K562 (cell line): ENCODE data around the gene EML2.

Experiments used
- CEBPB ChIP-seq: fragments of 450-650 bp; IDR thresholded peaks from 2 replicates; pipeline ENCODE4 v1.6.1; 2016; ENCODE audit warnings: missing genetic modification characterization, missing compliant biosample characterization
- CREB1 ChIP-seq, 2 experiments: sonication (generic) in 1 of 2; formaldehyde crosslinking in 1 of 2; IDR thresholded peaks; 2 replicates each; pipeline versions ENCODE4 v1.6.1 to v1.8.0; 2012 to 2022; ENCODE audit warnings: inconsistent platforms in 1 of 2, mild to moderate bottlenecking in 1 of 2, missing genetic modification reagents in 1 of 2, moderate library complexity in 1 of 2
- JUND ChIP-seq, 2 experiments: IDR thresholded peaks; 2 replicates in 1 of 2; 3 replicates in 1 of 2; pipeline ENCODE4 v1.6.1; 2011; ENCODE audit warnings: borderline replicate concordance in 2 of 2, low read depth in 2 of 2, low read length in 2 of 2, improper control_type of control experiment in 1 of 2, missing biosample characterization in 1 of 2, missing genetic modification characterization in 1 of 2, missing genetic modification reagents in 1 of 2
- NCOA2 ChIP-seq, 2 experiments: fragments of 450-650 bp; IDR thresholded peaks; 2 replicates each; pipeline ENCODE4 v1.6.1; 2018; ENCODE audit warnings: mild to moderate bottlenecking in 2 of 2, moderate library complexity in 1 of 2; ENCODE audit not compliant: partially characterized antibody in 2 of 2
- PHF8 ChIP-seq: fragments of 200-600 bp; sonication (generic); IDR thresholded peaks from 2 replicates; pipeline ENCODE4 v1.6.1; 2012; ENCODE audit warnings: mixed run types, mild to moderate bottlenecking, inconsistent platforms, low read length, moderate library complexity, borderline replicate concordance
- RAD21 ChIP-seq, 2 experiments: fragments of 250-450 bp in 1 of 2; fragments of 450-650 bp in 1 of 2; sonication (Bioruptor Pico) in 1 of 2; formaldehyde crosslinking in 1 of 2; IDR thresholded peaks in 1 of 2; conservative IDR thresholded peaks in 1 of 2; 2 replicates each; pipeline versions ENCODE4 v1.4.0 to v1.8.0; 2020 to 2022; ENCODE audit warnings: mild to moderate bottlenecking in 2 of 2, moderate library complexity in 1 of 2
- TSC22D4 ChIP-seq: fragments of 450-650 bp; IDR thresholded peaks from 2 replicates; pipeline ENCODE4 v1.6.1; 2016; ENCODE audit warnings: missing genetic modification characterization, missing biosample characterization, control low read depth
- TF ChIP-seq, protein P1 (sequence below): IDR thresholded peaks from 2 replicates; pipeline ENCODE4 v1.6.1; 2012; ENCODE audit warnings: low read depth, low read length, improper control_type of control experiment, borderline replicate concordance
- TF ChIP-seq, protein P2 (sequence below): fragments of 450-650 bp; formaldehyde crosslinking; IDR thresholded peaks from 2 replicates; pipeline ENCODE4 v1.4.0; 2020; ENCODE audit warnings: mild to moderate bottlenecking
- TF ChIP-seq, protein P3 (sequence below), 3 experiments: IDR thresholded peaks in 2 of 3; conservative IDR thresholded peaks in 1 of 3; 2 replicates each; pipeline ENCODE4 v1.5.1; 2011 to 2012; ENCODE audit warnings: low read length in 3 of 3, mild to moderate bottlenecking in 3 of 3, control low read depth in 2 of 3, improper control_type of control experiment in 1 of 3, inconsistent platforms in 1 of 3, low read depth in 1 of 3, mixed read lengths in 1 of 3, moderate library complexity in 1 of 3; ENCODE audit not compliant: insufficient read depth in 2 of 3

DNA sequence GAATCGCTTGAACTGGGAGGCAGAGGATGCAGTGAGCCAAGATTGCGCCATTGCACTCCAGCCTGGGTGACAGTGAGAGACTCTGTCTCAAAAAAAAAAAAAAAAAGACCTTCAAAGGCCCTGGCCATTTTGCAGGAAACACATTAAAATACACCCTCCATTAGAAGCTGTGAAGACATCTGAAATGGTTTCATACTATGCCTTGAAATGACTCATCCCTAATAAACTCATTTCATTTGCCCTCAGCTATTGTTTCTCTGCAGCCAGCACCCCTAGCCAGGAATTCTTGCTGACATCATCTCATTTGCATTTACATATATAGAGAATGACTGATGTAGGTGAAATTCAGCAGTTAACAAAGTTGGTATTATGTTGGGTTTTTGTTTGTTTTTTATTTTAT is 8.7 kb downstream of the EML2 start:
- TF ChIP-seq CREB1 (IDR thresholded peaks at IDR 0.05) (no peak), CREB1 (CRISPR knock-in tag; IDR thresholded peaks at IDR 0.05) (no peak), NCOA2 (IDR thresholded peaks at IDR 0.05; ENCODE audit: partially characterized antibody in 2 of 2) (no peak), RAD21 (CRISPR knock-in tag; conservative IDR thresholded peaks at IDR 0.05 in 1 of 2, IDR thresholded peaks at IDR 0.05 in 1 of 2) (no peak), CEBPB (no peak), PHF8 (no peak), JUND (IDR thresholded peaks at IDR 0.05; ENCODE audit: borderline replicate concordance, low read depth, low read length) (no peak), JUND (tag; IDR thresholded peaks at IDR 0.05; ENCODE audit: borderline replicate concordance, low read depth, low read length) (no peak), TSC22D4 (tag) (no peak)
- TF ChIP-seq, protein P1, sequence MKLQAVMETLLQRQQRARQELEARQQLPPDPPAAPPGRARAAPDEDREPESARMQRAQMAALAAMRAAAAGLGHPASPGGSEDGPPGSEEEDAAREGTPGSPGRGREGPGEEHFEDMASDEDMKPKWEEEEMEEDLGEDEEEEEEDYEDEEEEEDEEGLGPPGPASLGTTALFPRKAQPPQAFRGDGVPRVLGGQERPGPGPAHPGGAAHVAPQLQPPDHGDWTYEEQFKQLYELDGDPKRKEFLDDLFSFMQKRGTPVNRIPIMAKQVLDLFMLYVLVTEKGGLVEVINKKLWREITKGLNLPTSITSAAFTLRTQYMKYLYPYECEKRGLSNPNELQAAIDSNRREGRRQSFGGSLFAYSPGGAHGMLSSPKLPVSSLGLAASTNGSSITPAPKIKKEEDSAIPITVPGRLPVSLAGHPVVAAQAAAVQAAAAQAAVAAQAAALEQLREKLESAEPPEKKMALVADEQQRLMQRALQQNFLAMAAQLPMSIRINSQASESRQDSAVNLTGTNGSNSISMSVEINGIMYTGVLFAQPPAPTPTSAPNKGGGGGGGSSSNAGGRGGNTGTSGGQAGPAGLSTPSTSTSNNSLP = no peak
- TF ChIP-seq, protein P2, sequence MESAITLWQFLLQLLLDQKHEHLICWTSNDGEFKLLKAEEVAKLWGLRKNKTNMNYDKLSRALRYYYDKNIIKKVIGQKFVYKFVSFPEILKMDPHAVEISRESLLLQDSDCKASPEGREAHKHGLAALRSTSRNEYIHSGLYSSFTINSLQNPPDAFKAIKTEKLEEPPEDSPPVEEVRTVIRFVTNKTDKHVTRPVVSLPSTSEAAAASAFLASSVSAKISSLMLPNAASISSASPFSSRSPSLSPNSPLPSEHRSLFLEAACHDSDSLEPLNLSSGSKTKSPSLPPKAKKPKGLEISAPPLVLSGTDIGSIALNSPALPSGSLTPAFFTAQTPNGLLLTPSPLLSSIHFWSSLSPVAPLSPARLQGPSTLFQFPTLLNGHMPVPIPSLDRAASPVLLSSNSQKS (CRISPR knock-in tag) = no peak
- TF ChIP-seq, protein P3, sequence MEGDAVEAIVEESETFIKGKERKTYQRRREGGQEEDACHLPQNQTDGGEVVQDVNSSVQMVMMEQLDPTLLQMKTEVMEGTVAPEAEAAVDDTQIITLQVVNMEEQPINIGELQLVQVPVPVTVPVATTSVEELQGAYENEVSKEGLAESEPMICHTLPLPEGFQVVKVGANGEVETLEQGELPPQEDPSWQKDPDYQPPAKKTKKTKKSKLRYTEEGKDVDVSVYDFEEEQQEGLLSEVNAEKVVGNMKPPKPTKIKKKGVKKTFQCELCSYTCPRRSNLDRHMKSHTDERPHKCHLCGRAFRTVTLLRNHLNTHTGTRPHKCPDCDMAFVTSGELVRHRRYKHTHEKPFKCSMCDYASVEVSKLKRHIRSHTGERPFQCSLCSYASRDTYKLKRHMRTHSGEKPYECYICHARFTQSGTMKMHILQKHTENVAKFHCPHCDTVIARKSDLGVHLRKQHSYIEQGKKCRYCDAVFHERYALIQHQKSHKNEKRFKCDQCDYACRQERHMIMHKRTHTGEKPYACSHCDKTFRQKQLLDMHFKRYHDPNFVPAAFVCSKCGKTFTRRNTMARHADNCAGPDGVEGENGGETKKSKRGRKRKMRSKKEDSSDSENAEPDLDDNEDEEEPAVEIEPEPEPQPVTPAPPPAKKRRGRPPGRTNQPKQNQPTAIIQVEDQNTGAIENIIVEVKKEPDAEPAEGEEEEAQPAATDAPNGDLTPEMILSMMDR (IDR thresholded peaks at IDR 0.05 in 2 of 3, conservative IDR thresholded peaks at IDR 0.05 in 1 of 3; ENCODE audit: insufficient read depth in 2 of 3, low read depth in 1 of 3, low read length in 3 of 3) = no peak
